CD4-positive, alpha-beta T cell treated with Interleukin-4 for 1 hour (primary cell): Measurements from ENCODE around the gene INTS6.
"Not testable (repeated sequence)": the region's sequence is repeated elsewhere in the genome, so short reads cannot be mapped to it uniquely, and the experiment has no call there.

ENCODE experiments used
- DNase-seq, 2 donors: peaks; one replicate each; pipeline ENCODE4 v3.0.0-alpha.2; 2020 to 2022

The INTS6 gene

GRCh38 chr13:51455532-51455931, 2.7 kb upstream of the INTS6 start:
- DNase-seq = no peak

- peak in 1 of 2 donors; percentile 22 for DNase-seq
Measured at GRCh38 chr13:51453959-51454703, 1.3 kb upstream of the INTS6 start.

- peak; percentile 85 to 89 for DNase-seq
Measured at GRCh38 chr13:51453207-51453958, 547 bp upstream of the INTS6 start.

GRCh38 chr13:51451467-51452360, 1.1 kb downstream of the INTS6 start:
- DNase-seq = peak; percentile 83 to 84

GRCh38 chr13:51451134-51451466, 1.7 kb downstream of the INTS6 start:
- DNase-seq = no peak

GRCh38 chr13:51449018-51449417, 3.8 kb downstream of the INTS6 start:
- DNase-seq = no peak

- peak in 1 of 2 donors; percentile 36 for DNase-seq
Measured at GRCh38 chr13:51444922-51445321, 7.9 kb downstream of the INTS6 start.

- DNase-seq = no peak
Measured at GRCh38 chr13:51440381-51440780, 12.5 kb downstream of the INTS6 start.

GRCh38 chr13:51437550-51438127, 15.2 kb downstream of the INTS6 start:
- DNase-seq = no peak

GRCh38 chr13:51435002-51435578, 17.7 kb downstream of the INTS6 start:
- DNase-seq = peak in 1 of 2 donors; percentile 57

- DNase-seq = no peak
Measured at GRCh38 chr13:51432576-51432975, 20.3 kb downstream of the INTS6 start.

GRCh38 chr13:51426982-51427381, 25.9 kb downstream of the INTS6 start:
- DNase-seq = no peak

GRCh38 chr13:51425410-51426042, 27.3 kb downstream of the INTS6 start:
- DNase-seq = no peak

- DNase-seq = no peak
Measured at GRCh38 chr13:51423766-51424165, 29.1 kb downstream of the INTS6 start.

- DNase-seq = no peak
Measured at GRCh38 chr13:51422484-51422883, 30.4 kb downstream of the INTS6 start.

- peak in 1 of 2 donors; percentile 20 for DNase-seq
Measured at GRCh38 chr13:51420681-51421490, 31.9 kb downstream of the INTS6 start.

- no peak for DNase-seq
Measured at GRCh38 chr13:51419001-51419636, 33.7 kb downstream of the INTS6 start.

GRCh38 chr13:51417716-51418115, 35.1 kb downstream of the INTS6 start:
- DNase-seq = no peak

GRCh38 chr13:51416107-51416506, 36.7 kb downstream of the INTS6 start:
- DNase-seq = no peak

GRCh38 chr13:51415339-51415738, 37.5 kb downstream of the INTS6 start:
- DNase-seq = not testable (repeated sequence)

- DNase-seq = no peak
Measured at GRCh38 chr13:51412431-51412830, 40.4 kb downstream of the INTS6 start.
